Endothelial cell of umbilical vein (primary cell): Measurements from ENCODE around the gene QSOX2. TPM values are rescaled to one million over a fixed set of nuclear protein-coding genes. Genes with fewer than 3 reads are reported as not detected.

Experiments used
- BruUV-seq: library from RNA; stranded (reverse); fragments of 400-500 nt; replicated peaks from 2 replicates; lab custom pipeline; 2021; lab: Mats Ljungman, UMichigan
- CTCF ChIA-PET: fragments of 300-600, 350-600 bp; sonication (Branson Sonifier 250); formaldehyde crosslinking; loops from one replicate; lab custom pipeline; 2021; ENCODE audit warnings: antibody characterized with exemption, inconsistent platforms; lab: Charles Lee
- POLR2A ChIA-PET: fragments of 300-600, 350-600 bp; sonication (Branson Sonifier 250); formaldehyde crosslinking; loops from one replicate; lab custom pipeline; 2021; ENCODE audit warnings: antibody characterized with exemption, inconsistent platforms; lab: Charles Lee
- DNase-seq: peaks from one replicate; pipeline ENCODE4 v3.0.0-alpha.2; 2011; ENCODE audit warnings: low read depth, low spot score
- FAIRE-seq: peaks from 2 replicates; lab custom pipeline; 2011; peaks lifted over from hg19 to GRCh38; lab: Jason Lieb, UNC
- H2AFZ ChIP-seq: 2 replicates; pipeline ENCODE4 v1.6.0; 2012; ENCODE audit warnings: low read depth, low read length, control low read depth, inconsistent platforms
- H3K27ac ChIP-seq: 2 replicates; pipeline ENCODE4 v1.5.1; 2011; ENCODE audit warnings: low read depth, mild to moderate bottlenecking, control low read depth, low read length, moderate library complexity; ENCODE audit not compliant: insufficient read depth
- H3K27me3 ChIP-seq, 2 experiments: 2 replicates each; pipeline versions ENCODE4 v1.6.0 to v1.6.1; 2011; ENCODE audit warnings: low read length in 2 of 2, mixed read lengths in 1 of 2; ENCODE audit not compliant: control insufficient read depth in 2 of 2, insufficient read depth in 2 of 2
- H3K36me3 ChIP-seq, 2 experiments: 2 replicates in 1 of 2; 3 replicates in 1 of 2; pipeline ENCODE4 v1.5.1; 2011; ENCODE audit warnings: low read length in 2 of 2, mild to moderate bottlenecking in 1 of 2, moderate library complexity in 1 of 2; ENCODE audit not compliant: control insufficient read depth in 2 of 2, insufficient read depth in 2 of 2; ENCODE audit errors: extremely low read depth in 1 of 2
- H3K4me1 ChIP-seq: 3 replicates; pipeline ENCODE4 v1.5.1; 2011; ENCODE audit warnings: mild to moderate bottlenecking, low read length; ENCODE audit not compliant: control insufficient read depth, insufficient read depth; ENCODE audit errors: extremely low read depth
- H3K4me2 ChIP-seq: 2 replicates; pipeline ENCODE4 v1.6.1; 2011; ENCODE audit warnings: low read length, control low read depth, mixed read lengths; ENCODE audit not compliant: insufficient read depth
- H3K4me3 ChIP-seq, 3 experiments: fragments of 200-600 bp in 1 of 3; sonication (generic), shearing (Covaris generic) in 1 of 3; replicated peaks in 1 of 3; 2 replicates each; pipeline ENCODE4 v1.5.1; 2011 to 2016; ENCODE audit warnings: control low read depth in 3 of 3, low read length in 3 of 3, mild to moderate bottlenecking in 2 of 3, inconsistent platforms in 1 of 3, low read depth in 1 of 3, moderate library complexity in 1 of 3; ENCODE audit not compliant: insufficient read depth in 1 of 3
- H3K79me2 ChIP-seq: 2 replicates; pipeline ENCODE4 v1.6.0; 2012; ENCODE audit warnings: low read length, inconsistent platforms; ENCODE audit not compliant: control insufficient read depth, insufficient read depth
- H3K9ac ChIP-seq: replicated peaks from 2 replicates; pipeline ENCODE3; 2011; ENCODE audit warnings: low read length, control low read depth; ENCODE audit not compliant: insufficient read depth; ENCODE audit errors: extremely low read depth
- H3K9me1 ChIP-seq: replicated peaks from 3 replicates; pipeline ENCODE4 v1.6.0; 2011; ENCODE audit warnings: mild to moderate bottlenecking, low read length; ENCODE audit not compliant: control insufficient read depth, insufficient read depth; ENCODE audit errors: extremely low read depth
- H3K9me3 ChIP-seq: replicated peaks from 2 replicates; pipeline ENCODE4 v1.5.1; 2012; ENCODE audit warnings: low read length, inconsistent platforms; ENCODE audit not compliant: control insufficient read depth, insufficient read depth
- H4K20me1 ChIP-seq: replicated peaks from 2 replicates; pipeline ENCODE3; 2011; ENCODE audit warnings: mild to moderate bottlenecking, low read length; ENCODE audit not compliant: control insufficient read depth, insufficient read depth; ENCODE audit errors: extremely low read depth
- CTCF ChIP-seq, 2 donors: IDR thresholded peaks; 1 replicate in 1 of 2; 2 replicates in 1 of 2; pipeline ENCODE4 v1.5.1; 2011; ENCODE audit warnings: low read length in 2 of 2, mild to moderate bottlenecking in 2 of 2, moderate library complexity in 2 of 2, control low read depth in 1 of 2, inconsistent platforms in 1 of 2, low read depth in 1 of 2; ENCODE audit not compliant: insufficient read depth in 1 of 2; ENCODE audit errors: extremely low read depth in 1 of 2
- EZH2 ChIP-seq: IDR thresholded peaks from 2 replicates; pipeline ENCODE4 v1.6.1; 2012; ENCODE audit warnings: borderline replicate concordance, low read depth, mild to moderate bottlenecking, moderate library complexity, low read length, inconsistent platforms; ENCODE audit not compliant: severe bottlenecking
- FOS ChIP-seq: IDR thresholded peaks from 2 replicates; pipeline ENCODE4 v1.6.1; 2011; ENCODE audit warnings: mild to moderate bottlenecking, low read length, moderate library complexity, borderline replicate concordance; ENCODE audit not compliant: insufficient read depth
- GATA2 ChIP-seq: IDR thresholded peaks from 2 replicates; pipeline ENCODE4 v1.7.0; 2011; ENCODE audit warnings: low read depth, mild to moderate bottlenecking, moderate library complexity, mixed read lengths, low read length; ENCODE audit not compliant: insufficient read length, insufficient read depth
- JUN ChIP-seq: IDR thresholded peaks from 2 replicates; pipeline ENCODE4 v1.6.1; 2011; ENCODE audit warnings: borderline replicate concordance, low read depth; ENCODE audit not compliant: insufficient read length, insufficient read depth
- MAX ChIP-seq: IDR thresholded peaks from 2 replicates; pipeline ENCODE4 v1.6.1; 2011; ENCODE audit not compliant: insufficient read depth, insufficient read length
- MYC ChIP-seq: IDR thresholded peaks from one replicate; pipeline ENCODE4 v1.6.1; 2011; ENCODE audit warnings: mild to moderate bottlenecking, low read depth, low read length
- POLR2A ChIP-seq: IDR thresholded peaks from 2 replicates; pipeline ENCODE4 v1.6.1; 2012; ENCODE audit warnings: low read depth, mild to moderate bottlenecking, control low read depth, low read length
- POLR2AphosphoS5 ChIP-seq: IDR thresholded peaks from 2 replicates; pipeline ENCODE4 v1.6.1; 2012; ENCODE audit warnings: low read depth, mild to moderate bottlenecking, control low read depth, low read length, moderate library complexity; ENCODE audit not compliant: insufficient read depth
- dilution Hi-C: fragments of 300-500 bp; cut with MboI; formaldehyde crosslinking; loops from one replicate; pipeline ENCODE4 v1.15.0; 2019; ENCODE audit warnings: low sequenced_read_pairs; ENCODE audit not compliant: extremely low pct_ligation_motif_present
- intact Hi-C: fragments of 100-400 bp; cut with micrococcal nuclease; formaldehyde crosslinking; loops from one replicate; pipeline ENCODE4 v1.10.0; 2022
- polyA plus RNA-seq, 4 experiments: library from polyadenylated mRNA; depleted of rRNA in 3 of 4; stranded (reverse) in 3 of 4; unstranded in 1 of 4; fragments of >200 nt; gene quantifications; 2 replicates each; pipeline versions ENCODE4 v1.2.1 to v1.2.3, GENCODE V29; 2011 to 2012; ENCODE audit warnings: missing spikeins in 1 of 4
- total RNA-seq: library from RNA; stranded (reverse); gene quantifications from 2 replicates; pipeline ENCODE4 v1.2.3, GENCODE V29; 2021

The QSOX2 gene
- total and polyA plus RNA-seq, 2 donors (not counting 3 experiments of a cell fraction or from before 2014, with no cell fraction given) = 16.4 to 23.4 TPM

- ChIA-PET CTCF (no interaction called here), POLR2A (no interaction called here)
- no peak overlapping the region for H3K4me3 ChIP-seq
- intact Hi-C loops = no loop called here
- DNase-seq (no peak), FAIRE-seq (no peak)
- H3K9me1 ChIP-seq = no peaks in the 10 kb centered on the region
- H3K4me2 ChIP-seq = no peak overlapping the region
- no peaks in the 10 kb centered on the region for H3K27me3 ChIP-seq
- TF ChIP-seq GATA2 (no peak), EZH2 (no peak), FOS (no peak), JUN (no peak), CTCF (IDR thresholded peaks at IDR 0.05; ENCODE audit: extremely low read depth in 1 of 2, insufficient read depth in 1 of 2, low read depth in 1 of 2, low read length in 2 of 2) (no peak), POLR2AphosphoS5 (no peak), POLR2A (no peak), MYC (no peak), MAX (no peak)
- no peak overlapping the region for H3K9ac ChIP-seq
- H2AFZ ChIP-seq = no peak overlapping the region
- H3K4me1 ChIP-seq = no peaks in the 10 kb centered on the region
- H4K20me1 ChIP-seq = no peaks in the 10 kb centered on the region
- H3K36me3 ChIP-seq = no peaks in the 10 kb centered on the region
- H3K9me3 ChIP-seq = no peaks in the 10 kb centered on the region
- dilution Hi-C loops = no loop called here
- no TSS peak for BruUV-seq
- no peak overlapping the region for H3K27ac ChIP-seq
- H3K79me2 ChIP-seq = no peaks in the 10 kb centered on the region
Measured at GRCh38 chr9:136212345-136212950, 33.2 kb downstream of the QSOX2 start.
